Keratinocyte (primary cell): ENCODE results near the gene SEC61G. TPM values are rescaled to one million over a fixed set of nuclear protein-coding genes. Genes with fewer than 3 reads are reported as not detected.

Experiments
- DNase-seq: peaks from one replicate; pipeline ENCODE4 v3.0.0-alpha.2; 2011; ENCODE audit warnings: low read depth, missing footprints, low spot score
- FAIRE-seq: peaks from 2 replicates; lab custom pipeline; 2011; peaks lifted over from hg19 to GRCh38; lab: Jason Lieb, UNC
- H2AFZ ChIP-seq: 2 replicates; pipeline ENCODE4 v1.6.0; 2012; ENCODE audit warnings: low read length, control low read depth, inconsistent platforms; ENCODE audit not compliant: control insufficient read depth
- H3K27ac ChIP-seq: 2 replicates; pipeline ENCODE4 v1.5.1; 2011; ENCODE audit warnings: low read length; ENCODE audit not compliant: control insufficient read depth, insufficient read depth
- H3K27me3 ChIP-seq: 3 replicates; pipeline ENCODE4 v1.6.0; 2011; ENCODE audit warnings: low read length; ENCODE audit not compliant: control insufficient read depth, insufficient read depth; ENCODE audit errors: extremely low read depth
- H3K36me3 ChIP-seq, 2 experiments: 2 replicates in 1 of 2; 3 replicates in 1 of 2; pipeline ENCODE4 v1.5.1; 2011; ENCODE audit warnings: low read length in 2 of 2, mild to moderate bottlenecking in 1 of 2; ENCODE audit not compliant: control insufficient read depth in 2 of 2, insufficient read depth in 2 of 2; ENCODE audit errors: extremely low read depth in 1 of 2
- H3K4me1 ChIP-seq: 3 replicates; pipeline ENCODE4 v1.5.1; 2011; ENCODE audit warnings: low read length; ENCODE audit not compliant: control insufficient read depth, insufficient read depth; ENCODE audit errors: extremely low read depth
- H3K4me2 ChIP-seq: 3 replicates; pipeline ENCODE4 v1.6.0; 2011; ENCODE audit warnings: low read depth, low read length; ENCODE audit not compliant: control insufficient read depth, insufficient read depth; ENCODE audit errors: extremely low read depth
- H3K4me3 ChIP-seq, 3 experiments: fragments of 200-600 bp in 1 of 3; sonication (generic) in 1 of 3; 2 replicates in 2 of 3; 3 replicates in 1 of 3; pipeline ENCODE4 v1.5.1; 2011 to 2016; ENCODE audit warnings: low read length in 3 of 3, mild to moderate bottlenecking in 3 of 3, control low read depth in 2 of 3, inconsistent platforms in 1 of 3, low read depth in 1 of 3, mixed read lengths in 1 of 3, mixed run types in 1 of 3, moderate library complexity in 1 of 3; ENCODE audit not compliant: control insufficient read depth in 2 of 3, insufficient read depth in 2 of 3; ENCODE audit errors: extremely low read depth in 1 of 3
- H3K79me2 ChIP-seq: 2 replicates; pipeline ENCODE4 v1.6.0; 2012; ENCODE audit warnings: low read length; ENCODE audit not compliant: control insufficient read depth, insufficient read depth
- H3K9ac ChIP-seq: 3 replicates; pipeline ENCODE4 v1.6.0; 2011; ENCODE audit warnings: low read length; ENCODE audit not compliant: control insufficient read depth, insufficient read depth; ENCODE audit errors: extremely low read depth
- H3K9me1 ChIP-seq: 3 replicates; pipeline ENCODE4 v1.6.0; 2011; ENCODE audit warnings: low read length; ENCODE audit not compliant: control insufficient read depth, insufficient read depth; ENCODE audit errors: extremely low read depth
- H3K9me3 ChIP-seq: 2 replicates; pipeline ENCODE4 v1.5.1; 2012; ENCODE audit warnings: low read depth, low read length; ENCODE audit not compliant: control insufficient read depth
- H4K20me1 ChIP-seq: 3 replicates; pipeline ENCODE4 v1.6.0; 2011; ENCODE audit warnings: low read length; ENCODE audit not compliant: control insufficient read depth, insufficient read depth; ENCODE audit errors: extremely low read depth
- CTCF ChIP-seq, 3 experiments: IDR thresholded peaks in 1 of 3; conservative IDR thresholded peaks in 1 of 3; optimal IDR thresholded peaks in 1 of 3; 2 replicates in 2 of 3; 3 replicates in 1 of 3; pipeline versions ENCODE3 to v1.5.1; 2011; ENCODE audit warnings: low read length in 3 of 3, mild to moderate bottlenecking in 3 of 3, moderate library complexity in 2 of 3, control low read depth in 1 of 3, inconsistent platforms in 1 of 3; ENCODE audit not compliant: insufficient read depth in 2 of 3; ENCODE audit errors: extremely low read depth in 1 of 3
- EZH2 ChIP-seq: IDR thresholded peaks from one replicate; pipeline ENCODE4 v1.6.1; 2012; ENCODE audit warnings: inconsistent platforms, mild to moderate bottlenecking, low read length, moderate library complexity
- dilution Hi-C: fragments of 300-500 bp; cut with MboI; formaldehyde crosslinking; loops from one replicate; pipeline ENCODE4 v1.7.0; 2020; ENCODE audit warnings: low sequenced_read_pairs; ENCODE audit not compliant: extremely low pct_ligation_motif_present
- polyA minus RNA-seq, 3 experiments: library from RNA; depleted of rRNA, polyadenylated mRNA; stranded (reverse); fragments of >200 nt; gene quantifications; 1 replicate in 1 of 3; 2 replicates in 1 of 3; 3 replicates in 1 of 3; pipeline ENCODE4 v1.2.3, GENCODE V29; 2011
- polyA plus RNA-seq, 5 experiments: library from polyadenylated mRNA; depleted of rRNA in 3 of 5; stranded (reverse) in 3 of 5; stranded (forward) in 1 of 5; unstranded in 1 of 5; fragments of >200 nt; gene quantifications; 1 replicate in 1 of 5; 2 replicates in 3 of 5; 3 replicates in 1 of 5; pipeline versions ENCODE4 v1.2.1 to v1.2.3, GENCODE V29; 2011 to 2012; ENCODE audit warnings: missing spikeins in 2 of 5, low read depth in 1 of 5, low replicate concordance in 1 of 5

The SEC61G gene
- polyA plus RNA-seq (96.3 to 308 TPM (median 191 TPM) in 3 replicates), polyA minus RNA-seq (7.7 to 190 TPM (median 87.4 TPM) in 3 replicates)
- polyA plus RNA-seq (2011; ENCODE audit: low read depth): 286 TPM
- 249 and 356 TPM in 2 replicates for polyA plus RNA-seq (2011; cell fraction: cytosol; rRNA removed)
- 54.0 and 117 TPM in 2 replicates for polyA plus RNA-seq (2011; cell fraction: nucleus; rRNA removed)
- polyA plus RNA-seq (2012; ENCODE audit: low replicate concordance): 327 and 349 TPM in 2 replicates
- polyA minus RNA-seq (2011; cell fraction: cytosol; rRNA and poly(A)+ RNA removed): 91.9 TPM
- 15.8 and 26.7 TPM in 2 replicates for polyA minus RNA-seq (2011; cell fraction: nucleus; rRNA and poly(A)+ RNA removed)

DNA sequence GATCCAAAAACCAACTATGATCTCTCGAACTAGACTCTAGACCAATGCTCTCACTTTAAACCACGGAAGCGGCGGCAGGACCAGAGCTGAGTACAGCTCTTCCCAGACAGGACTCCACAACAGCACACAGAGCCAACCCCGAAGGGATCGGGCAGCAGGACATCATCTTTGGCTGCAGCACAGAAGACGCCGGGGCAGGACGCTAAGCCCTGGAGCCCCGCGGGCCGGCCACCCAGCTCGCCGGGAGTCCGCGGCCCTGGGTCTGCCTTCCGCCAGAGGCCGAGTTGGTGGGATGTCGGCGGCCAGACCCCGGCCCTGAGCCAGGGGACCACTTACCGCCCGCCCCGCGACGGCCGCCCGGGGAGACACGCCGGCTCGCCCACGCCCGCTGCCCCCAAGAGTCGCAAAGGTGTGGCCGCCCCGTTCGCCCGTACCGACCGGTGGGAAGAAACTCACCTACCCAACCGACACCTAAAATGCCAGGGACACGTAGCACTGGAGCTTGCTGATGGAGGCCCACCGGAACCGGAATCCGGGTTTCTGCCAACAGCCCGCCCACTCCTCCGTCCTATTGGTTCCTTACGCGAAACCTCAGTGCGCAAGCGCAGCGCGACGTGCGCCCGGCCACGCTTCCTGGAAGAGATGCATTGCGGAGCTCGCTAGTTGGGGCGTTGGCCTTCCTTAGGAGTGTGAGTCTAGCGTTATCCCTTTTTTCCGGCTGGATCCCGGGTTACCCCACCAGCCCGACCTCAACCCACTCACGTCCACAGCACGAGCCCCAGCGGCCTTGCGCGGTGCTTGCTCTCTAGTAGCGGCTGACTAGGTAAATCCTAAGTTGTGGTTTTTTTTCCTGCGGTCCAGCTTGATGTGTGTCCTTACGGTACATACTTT lies at the start of gene SEC61G:
SEC61G (minus strand) TSS at position 510 of the 891 bp plus-strand sequence. CDS start 1,623 bp downstream, outside the sequence.
- FAIRE-seq (peak; percentile 84), DNase-seq (peak; percentile 83)
- H3K4me3 ChIP-seq: peak within 1 kb of the TSS; percentile 95 to 99 (median 98)
- H3K9ac ChIP-seq: peak within 1 kb of the TSS; percentile 98
- peaks cover 52% of the 10 kb centered on the region for H3K79me2 ChIP-seq
- H3K9me3 ChIP-seq: no peaks in the 10 kb centered on the region
- TF ChIP-seq EZH2 (no peak), CTCF (optimal IDR thresholded peaks at IDR 0.05 in 1 of 3, IDR thresholded peaks at IDR 0.05 in 1 of 3, conservative IDR thresholded peaks at IDR 0.05 in 1 of 3; ENCODE audit: extremely low read depth in 1 of 3, insufficient read depth in 2 of 3, low read length in 3 of 3) (no peak)
- H3K36me3 ChIP-seq: peaks cover 6 to 14% of the 10 kb centered on the region in 2 experiments
- peak within 1 kb of the TSS; percentile 97 for H3K27ac ChIP-seq
- H3K4me2 ChIP-seq: peak within 1 kb of the TSS; percentile 98
- H2AFZ ChIP-seq: peak within 1 kb of the TSS; percentile 87
- dilution Hi-C loops: no loop called here
- H3K27me3 ChIP-seq: no peaks in the 10 kb centered on the region
- peaks cover 4% of the 10 kb centered on the region for H4K20me1 ChIP-seq
- H3K9me1 ChIP-seq: no peaks in the 10 kb centered on the region
- H3K4me1 ChIP-seq: peaks cover 10% of the 10 kb centered on the region

DNA sequence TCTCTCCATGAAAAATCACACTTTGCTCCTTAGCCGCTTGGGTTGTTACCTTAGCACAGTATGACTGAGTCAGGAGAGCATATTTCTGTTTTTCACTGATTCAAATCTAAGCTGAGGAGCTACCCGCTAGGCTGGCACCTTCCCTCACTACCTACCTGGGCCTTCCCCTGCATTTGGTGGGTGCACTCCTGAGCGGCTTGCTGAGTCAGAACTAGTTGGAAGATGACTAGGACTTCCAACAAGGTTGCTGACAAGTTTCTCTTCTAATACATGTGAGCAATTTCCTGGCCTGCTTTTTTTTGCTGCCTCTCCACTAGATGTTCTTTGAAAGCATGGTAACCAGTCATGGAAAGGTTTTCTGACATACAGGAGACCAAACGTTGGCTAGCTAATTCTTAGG lies 43.8 kb upstream of the SEC61G start:
- peak; percentile 97 for FAIRE-seq
- peak; percentile 30 for DNase-seq
- Histone ChIP-seq H3K9ac (no peak overlapping the region), H3K27me3 (no peaks in the 10 kb centered on the region), H2AFZ (no peak overlapping the region), H3K9me1 (no peaks in the 10 kb centered on the region), H3K79me2 (no peaks in the 10 kb centered on the region), H3K4me1 (peaks cover 29% of the 10 kb centered on the region), H3K27ac (peak overlapping the region; percentile 62), H3K4me2 (peak overlapping the region; percentile 1), H4K20me1 (no peaks in the 10 kb centered on the region), H3K4me3 (no peak overlapping the region), H3K36me3 (no peaks in the 10 kb centered on the region), H3K9me3 (no peaks in the 10 kb centered on the region)
- dilution Hi-C loops: no loop called here
- TF ChIP-seq CTCF (optimal IDR thresholded peaks at IDR 0.05 in 1 of 3, IDR thresholded peaks at IDR 0.05 in 1 of 3, conservative IDR thresholded peaks at IDR 0.05 in 1 of 3; ENCODE audit: extremely low read depth in 1 of 3, insufficient read depth in 2 of 3, low read length in 3 of 3) (no peak), EZH2 (no peak)
